ENCODE data around the gene FLAD1.

DNA sequence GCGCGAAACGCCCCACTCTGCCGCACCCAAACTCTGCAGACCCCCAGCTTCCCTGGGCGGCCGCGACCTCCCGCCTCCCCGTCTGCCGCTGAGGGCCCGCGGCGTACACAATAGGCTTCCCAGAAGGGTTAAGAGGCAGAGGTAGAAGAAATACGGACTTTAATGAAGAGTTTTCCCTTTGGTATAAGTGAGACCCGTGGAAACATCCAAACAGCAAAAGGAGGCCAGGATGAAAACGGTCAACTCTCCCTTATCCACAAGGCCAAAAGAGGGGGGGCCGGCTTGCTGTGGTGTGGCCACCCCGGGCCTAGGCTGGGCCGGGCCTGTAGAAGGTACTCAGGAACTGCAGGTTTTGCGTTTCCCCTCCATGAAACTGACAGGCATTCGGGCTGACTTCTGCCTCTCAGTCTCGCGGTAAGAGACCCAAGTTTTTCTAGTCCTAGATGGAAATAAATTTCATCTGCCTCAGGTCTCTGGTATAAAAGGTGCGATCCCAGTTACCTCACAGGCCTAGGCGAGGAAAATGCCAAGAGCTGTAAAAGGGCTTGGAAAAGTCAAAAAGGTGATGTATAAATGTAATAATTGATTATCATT, 20.9 kb upstream of the FLAD1 start:
- TF ChIP-seq, protein P1, sequence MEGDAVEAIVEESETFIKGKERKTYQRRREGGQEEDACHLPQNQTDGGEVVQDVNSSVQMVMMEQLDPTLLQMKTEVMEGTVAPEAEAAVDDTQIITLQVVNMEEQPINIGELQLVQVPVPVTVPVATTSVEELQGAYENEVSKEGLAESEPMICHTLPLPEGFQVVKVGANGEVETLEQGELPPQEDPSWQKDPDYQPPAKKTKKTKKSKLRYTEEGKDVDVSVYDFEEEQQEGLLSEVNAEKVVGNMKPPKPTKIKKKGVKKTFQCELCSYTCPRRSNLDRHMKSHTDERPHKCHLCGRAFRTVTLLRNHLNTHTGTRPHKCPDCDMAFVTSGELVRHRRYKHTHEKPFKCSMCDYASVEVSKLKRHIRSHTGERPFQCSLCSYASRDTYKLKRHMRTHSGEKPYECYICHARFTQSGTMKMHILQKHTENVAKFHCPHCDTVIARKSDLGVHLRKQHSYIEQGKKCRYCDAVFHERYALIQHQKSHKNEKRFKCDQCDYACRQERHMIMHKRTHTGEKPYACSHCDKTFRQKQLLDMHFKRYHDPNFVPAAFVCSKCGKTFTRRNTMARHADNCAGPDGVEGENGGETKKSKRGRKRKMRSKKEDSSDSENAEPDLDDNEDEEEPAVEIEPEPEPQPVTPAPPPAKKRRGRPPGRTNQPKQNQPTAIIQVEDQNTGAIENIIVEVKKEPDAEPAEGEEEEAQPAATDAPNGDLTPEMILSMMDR (IDR thresholded peaks at IDR 0.05), result no peak
- TF ChIP-seq POLR2A (IDR thresholded peaks at IDR 0.05), result no peak
